SU-DHL-6 (cell line): ENCODE data around the gene HHAT.

ENCODE experiments used
- H2AFZ ChIP-seq: fragments of 200-600 bp; sonication (generic); 2 replicates; pipeline ENCODE4 v1.6.1; 2014; ENCODE audit warnings: low read depth, mild to moderate bottlenecking, moderate library complexity, mixed read lengths, antibody characterized with exemption, low read length; ENCODE audit not compliant: severe bottlenecking
- H3F3A ChIP-seq: fragments of 200-600 bp; shearing (Covaris generic); 2 replicates; pipeline ENCODE4 v1.6.0; 2016; ENCODE audit warnings: antibody characterized with exemption, mild to moderate bottlenecking; ENCODE audit not compliant: insufficient read depth
- H3K27ac ChIP-seq: fragments of 200-600 bp; sonication (generic); 2 replicates; pipeline ENCODE4 v1.5.1; 2016; ENCODE audit warnings: low read depth, mild to moderate bottlenecking, low read length, moderate library complexity, mixed read lengths
- H3K27me3 ChIP-seq: fragments of 200-600 bp; sonication (generic), shearing (Covaris generic); 2 replicates; pipeline ENCODE4 v1.6.0; 2014; ENCODE audit warnings: mild to moderate bottlenecking, low read length
- H3K36me3 ChIP-seq: fragments of 200-600 bp; sonication (generic); 2 replicates; pipeline ENCODE4 v1.6.1; 2014; ENCODE audit warnings: mild to moderate bottlenecking, low read length, mixed read lengths
- H3K4me2 ChIP-seq: fragments of 300-600, 200-600 bp; shearing (Covaris generic), sonication (generic); 2 replicates; pipeline ENCODE4 v1.6.0; 2014; ENCODE audit warnings: low read length, low read depth, mild to moderate bottlenecking; ENCODE audit not compliant: poor library complexity, severe bottlenecking
- H3K4me3 ChIP-seq: fragments of 200-600 bp; sonication (generic); 2 replicates; pipeline ENCODE4 v1.5.1; 2014; ENCODE audit warnings: antibody characterized with exemption, low read length, mild to moderate bottlenecking, mixed read lengths; ENCODE audit not compliant: insufficient read depth, poor library complexity, severe bottlenecking
- H3K79me2 ChIP-seq: fragments of 200-600 bp; sonication (generic); 2 replicates; pipeline ENCODE4 v1.6.1; 2014; ENCODE audit warnings: mild to moderate bottlenecking, low read length, moderate library complexity; ENCODE audit not compliant: insufficient read depth
- H3K9ac ChIP-seq: fragments of 200-600 bp; sonication (generic); 2 replicates; pipeline ENCODE4 v1.7.0; 2014; ENCODE audit warnings: mild to moderate bottlenecking, low read length
- H3K9me2 ChIP-seq: fragments of 200-600 bp; sonication (generic); replicated peaks from 2 replicates; pipeline ENCODE4 v1.6.1; 2014; ENCODE audit warnings: low read length; ENCODE audit not compliant: insufficient read depth
- H3K9me3 ChIP-seq: fragments of 200-600 bp; sonication (generic); 2 replicates; pipeline ENCODE4 v1.6.1; 2014; ENCODE audit warnings: low read length, mixed read lengths; ENCODE audit not compliant: insufficient read depth
- H4K20me1 ChIP-seq: fragments of 200-600 bp; sonication (generic); 2 replicates; pipeline ENCODE4 v1.6.1; 2014; ENCODE audit warnings: low read depth, mild to moderate bottlenecking, antibody characterized with exemption, low read length, moderate library complexity, mixed read lengths
- EZH2phosphoT487 ChIP-seq: fragments of 200-600 bp; sonication (generic), shearing (Covaris generic); conservative IDR thresholded peaks from 2 replicates; pipeline ENCODE4 v1.6.1; 2018; ENCODE audit warnings: mild to moderate bottlenecking, antibody characterized with exemption, low read length, moderate library complexity, mixed read lengths
- TF ChIP-seq, protein P1 (sequence below): fragments of 200-600 bp; sonication (generic); IDR thresholded peaks from one replicate; pipeline ENCODE4 v1.5.1; 2017; ENCODE audit warnings: antibody characterized with exemption, mild to moderate bottlenecking, low read length, moderate library complexity; ENCODE audit not compliant: insufficient read depth, poor library complexity, severe bottlenecking

HHAT gene

DNA sequence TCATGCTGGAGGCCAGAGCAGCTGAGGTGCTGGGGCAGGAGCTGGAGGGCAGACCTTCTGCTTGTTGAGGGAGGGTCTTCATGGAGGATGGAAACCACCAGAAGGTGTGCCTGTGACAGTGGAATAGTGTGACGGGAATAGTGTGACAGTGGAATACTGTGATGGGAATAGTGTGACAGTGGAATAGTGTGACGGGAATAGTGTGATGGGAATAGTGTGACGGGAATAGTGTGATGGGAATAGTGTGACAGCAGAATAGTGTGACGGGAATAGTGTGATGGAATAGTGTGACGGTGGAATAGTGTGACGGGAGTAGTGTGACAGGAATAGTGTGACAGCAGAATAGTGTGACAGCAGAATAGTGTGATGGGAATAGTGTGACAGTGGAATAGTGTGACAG, 325.1 kb downstream of the HHAT start:
- Histone ChIP-seq H4K20me1 (no peaks in the 10 kb centered on the region), H3K27me3 (no peaks in the 10 kb centered on the region), H3K9ac (no peak overlapping the region), H3K4me3 (no peak overlapping the region), H3K9me2 (no peaks in the 10 kb centered on the region), H3K79me2 (no peaks in the 10 kb centered on the region), H3F3A (no peaks in the 10 kb centered on the region), H3K27ac (no peak overlapping the region), H3K4me2 (no peak overlapping the region), H3K36me3 (no peaks in the 10 kb centered on the region), H3K9me3 (no peaks in the 10 kb centered on the region), H2AFZ (no peak overlapping the region)
- TF ChIP-seq, protein P1, sequence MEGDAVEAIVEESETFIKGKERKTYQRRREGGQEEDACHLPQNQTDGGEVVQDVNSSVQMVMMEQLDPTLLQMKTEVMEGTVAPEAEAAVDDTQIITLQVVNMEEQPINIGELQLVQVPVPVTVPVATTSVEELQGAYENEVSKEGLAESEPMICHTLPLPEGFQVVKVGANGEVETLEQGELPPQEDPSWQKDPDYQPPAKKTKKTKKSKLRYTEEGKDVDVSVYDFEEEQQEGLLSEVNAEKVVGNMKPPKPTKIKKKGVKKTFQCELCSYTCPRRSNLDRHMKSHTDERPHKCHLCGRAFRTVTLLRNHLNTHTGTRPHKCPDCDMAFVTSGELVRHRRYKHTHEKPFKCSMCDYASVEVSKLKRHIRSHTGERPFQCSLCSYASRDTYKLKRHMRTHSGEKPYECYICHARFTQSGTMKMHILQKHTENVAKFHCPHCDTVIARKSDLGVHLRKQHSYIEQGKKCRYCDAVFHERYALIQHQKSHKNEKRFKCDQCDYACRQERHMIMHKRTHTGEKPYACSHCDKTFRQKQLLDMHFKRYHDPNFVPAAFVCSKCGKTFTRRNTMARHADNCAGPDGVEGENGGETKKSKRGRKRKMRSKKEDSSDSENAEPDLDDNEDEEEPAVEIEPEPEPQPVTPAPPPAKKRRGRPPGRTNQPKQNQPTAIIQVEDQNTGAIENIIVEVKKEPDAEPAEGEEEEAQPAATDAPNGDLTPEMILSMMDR = no peak
- TF ChIP-seq EZH2phosphoT487 = no peak

DNA sequence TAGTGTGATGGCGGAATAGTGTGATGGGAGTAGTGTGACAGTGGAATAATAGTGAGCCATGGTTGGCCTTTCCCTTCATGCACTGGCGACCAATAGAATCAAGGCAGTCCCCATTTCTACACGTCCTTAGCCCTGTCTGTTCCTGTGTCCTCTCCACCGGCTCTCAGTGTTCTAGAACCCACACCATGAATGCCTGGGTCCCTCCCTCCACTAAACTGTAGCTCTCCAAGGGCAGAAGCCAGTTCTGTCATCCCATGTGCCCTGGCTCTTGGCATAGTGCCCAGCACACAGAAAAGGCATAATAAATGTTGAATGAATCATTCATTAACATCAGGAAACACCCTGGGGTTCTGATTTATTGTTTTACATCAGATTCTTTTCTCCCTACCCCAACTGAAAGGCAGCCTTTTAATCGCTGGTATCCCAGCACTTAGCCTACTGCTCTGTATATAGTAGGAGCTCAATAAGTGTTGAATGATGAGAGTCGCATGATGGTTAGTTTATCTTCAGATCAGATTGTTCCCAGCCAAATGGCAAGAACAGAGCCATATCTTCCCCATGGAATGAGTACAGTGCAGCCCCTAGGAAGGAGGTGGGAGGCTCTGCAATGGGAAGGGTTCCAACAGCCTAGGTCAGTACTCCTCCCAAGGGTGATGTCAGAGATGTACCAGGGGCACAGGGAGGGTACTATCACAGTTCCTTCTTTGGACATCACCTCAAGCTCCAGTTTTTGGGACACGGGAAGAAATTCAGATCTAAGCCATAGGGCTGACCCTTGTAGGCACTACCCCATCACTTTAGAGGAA, 325.7 kb downstream of the HHAT start:
- no peaks in the 10 kb centered on the region for H3F3A ChIP-seq
- no peak overlapping the region for H3K4me2 ChIP-seq
- no peaks in the 10 kb centered on the region for H3K79me2 ChIP-seq
- no peaks in the 10 kb centered on the region for H3K27me3 ChIP-seq
- no peak overlapping the region for H2AFZ ChIP-seq
- H3K4me3 ChIP-seq = no peak overlapping the region
- no peaks in the 10 kb centered on the region for H3K9me2 ChIP-seq
- no peaks in the 10 kb centered on the region for H4K20me1 ChIP-seq
- TF ChIP-seq, protein P1 = no peak
- TF ChIP-seq EZH2phosphoT487 = no peak
- H3K9ac ChIP-seq = no peak overlapping the region
- H3K27ac ChIP-seq = no peak overlapping the region
- no peaks in the 10 kb centered on the region for H3K36me3 ChIP-seq
- no peaks in the 10 kb centered on the region for H3K9me3 ChIP-seq

DNA sequence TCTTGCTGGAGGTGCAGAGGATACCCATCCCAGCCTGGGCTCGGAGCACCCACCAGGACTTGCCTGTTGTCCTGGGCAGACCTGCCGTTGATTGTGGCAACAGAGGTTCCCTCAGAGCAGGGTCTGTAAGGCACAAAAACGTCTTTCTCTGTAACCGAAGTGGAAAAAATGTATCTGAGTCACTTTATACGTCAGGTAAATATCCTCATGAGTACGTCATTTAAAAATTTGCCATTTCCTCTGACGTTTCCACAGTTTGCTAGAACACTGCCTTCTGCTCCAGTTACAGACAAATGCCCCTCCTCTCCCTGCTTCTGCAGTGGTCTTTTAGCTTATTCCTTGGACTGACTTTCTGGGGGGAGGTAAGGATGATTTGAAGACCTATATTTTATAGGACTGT, 326.8 kb downstream of the HHAT start:
- H3K9me2 ChIP-seq = no peaks in the 10 kb centered on the region
- H3K27ac ChIP-seq = no peak overlapping the region
- H2AFZ ChIP-seq = no peak overlapping the region
- H4K20me1 ChIP-seq = no peaks in the 10 kb centered on the region
- TF ChIP-seq, protein P1 = no peak
- TF ChIP-seq EZH2phosphoT487 = no peak
- no peak overlapping the region for H3K4me2 ChIP-seq
- no peaks in the 10 kb centered on the region for H3K79me2 ChIP-seq
- no peaks in the 10 kb centered on the region for H3K27me3 ChIP-seq
- no peaks in the 10 kb centered on the region for H3K9me3 ChIP-seq
- no peaks in the 10 kb centered on the region for H3K36me3 ChIP-seq
- H3K9ac ChIP-seq = no peak overlapping the region
- H3K4me3 ChIP-seq = no peak overlapping the region
- no peaks in the 10 kb centered on the region for H3F3A ChIP-seq
